Inflammatory macrophage (primary cell): ENCODE measurements around the gene CCNL1.

Source experiments
- DNase-seq, 2 donors: peaks; one replicate each; pipeline ENCODE4 v3.0.0-alpha.2; 2020 to 2022

The CCNL1 gene

DNA sequence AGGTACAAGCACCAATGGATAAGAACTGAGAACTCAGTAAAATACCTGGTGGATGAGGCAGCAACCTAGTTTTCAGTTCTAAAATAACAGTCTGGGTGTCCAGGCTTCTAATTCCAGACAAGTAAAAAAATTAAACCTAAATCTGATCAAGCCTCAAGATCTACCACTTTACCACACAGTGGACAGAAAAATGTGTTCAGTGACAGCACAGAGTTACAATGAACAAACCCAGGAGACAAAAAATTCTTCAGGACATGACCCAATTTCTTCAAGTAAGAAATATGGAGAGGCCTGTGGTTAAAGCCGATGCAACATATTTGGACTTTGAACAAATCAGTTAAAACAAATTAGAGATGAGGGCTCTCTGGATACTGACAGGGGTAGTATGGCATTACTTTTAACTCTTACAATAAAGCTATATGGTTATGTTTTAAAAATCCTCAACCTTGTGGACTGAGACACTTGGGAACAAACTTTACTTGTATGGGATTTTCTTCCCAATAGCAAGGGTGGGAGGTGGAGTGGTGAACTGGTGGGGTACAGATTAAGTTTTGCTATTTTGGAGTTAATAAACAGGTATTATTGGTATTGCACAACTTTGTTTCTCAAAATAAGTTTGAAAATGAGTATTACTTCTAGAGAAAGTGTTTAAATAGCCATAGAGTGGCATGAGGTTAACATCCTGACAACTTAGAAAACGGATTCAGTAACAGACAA is 14.2 kb downstream of the CCNL1 start:
- no peak for DNase-seq

DNA sequence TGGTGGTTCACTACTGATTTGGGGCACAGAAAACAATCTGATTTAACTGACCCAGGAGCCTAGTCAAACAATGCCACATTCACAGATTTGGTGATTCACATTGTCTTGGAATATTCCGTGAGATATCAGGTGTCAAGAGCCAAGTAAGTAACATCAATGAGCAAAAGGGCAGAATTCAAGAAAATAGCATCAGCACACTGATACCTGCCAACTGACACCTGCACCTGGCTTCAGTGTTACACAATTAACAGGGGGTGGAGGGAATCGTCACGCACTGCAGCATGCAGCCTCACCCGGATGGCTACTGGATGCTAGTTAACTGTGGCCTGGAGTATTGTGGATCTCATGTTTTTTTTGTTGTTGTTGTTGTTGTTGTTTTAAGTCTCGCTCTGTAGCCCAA is 17.6 kb downstream of the CCNL1 start:
- no peak for DNase-seq

DNA sequence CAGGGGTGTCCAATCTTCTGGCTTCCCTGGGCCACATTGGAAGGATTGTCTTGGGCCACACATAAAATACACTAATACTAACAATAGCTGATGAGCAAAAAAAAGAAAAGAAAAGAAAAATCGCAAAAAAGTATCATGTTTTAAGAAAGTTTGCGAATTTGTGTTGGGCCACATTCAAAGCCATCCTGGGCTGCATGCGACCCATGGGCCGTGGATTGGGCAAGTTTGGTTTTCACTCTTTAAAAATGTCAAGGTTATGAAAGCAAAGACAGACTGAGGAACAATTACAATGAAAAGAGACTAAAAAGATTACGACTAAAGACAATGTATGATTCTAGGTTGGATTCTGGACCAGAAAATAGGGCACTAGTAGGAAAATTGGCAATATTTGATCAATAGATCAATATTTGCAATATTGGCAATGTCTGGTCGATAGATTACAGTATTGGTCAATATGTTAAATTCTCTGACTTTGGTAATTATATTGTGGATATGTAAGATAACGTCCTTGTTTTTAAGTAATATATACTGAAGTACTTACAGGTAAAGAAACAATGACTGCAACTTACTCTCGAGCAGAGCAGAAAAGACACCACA is 19.9 kb downstream of the CCNL1 start:
- DNase-seq, result no peak

GRCh38 chr3:157136647-157137387 is 23.1 kb downstream of the CCNL1 start:
- DNase-seq, result peak; percentile 96 to 97

GRCh38 chr3:157135671-157136396 is 24.1 kb downstream of the CCNL1 start:
- peak in 1 of 2 donors; percentile 1 for DNase-seq

DNA sequence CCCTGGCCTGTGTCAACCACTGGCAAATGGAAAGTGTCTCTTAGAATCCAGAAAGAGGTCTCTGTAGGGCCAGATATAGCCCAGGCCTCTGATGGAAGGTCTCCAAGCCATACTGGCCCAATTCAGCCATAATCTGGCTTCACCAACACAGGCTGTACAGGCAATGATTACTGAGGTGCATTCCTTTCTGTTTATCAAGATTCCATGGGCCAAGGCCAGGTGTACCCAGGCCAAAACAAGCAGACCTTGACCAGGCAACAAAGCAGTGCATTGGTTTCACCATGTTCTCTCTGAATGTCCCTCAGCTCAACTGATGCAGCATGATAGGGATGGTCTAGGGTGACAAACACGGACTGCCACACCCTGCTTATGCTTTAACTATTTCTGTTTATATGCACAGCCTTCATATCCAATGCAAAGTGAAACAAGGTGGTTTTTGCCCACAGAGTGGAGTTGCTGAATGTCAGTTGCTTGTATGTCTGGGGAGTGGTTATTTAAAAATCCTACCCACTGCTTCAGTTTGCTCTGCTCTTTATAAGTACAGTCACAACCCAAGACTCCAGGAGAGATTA is 25.2 kb downstream of the CCNL1 start:
- no peak for DNase-seq

- DNase-seq, result no peak
Measured at GRCh38 chr3:157133434-157134320, 26.3 kb downstream of the CCNL1 start.

GRCh38 chr3:157132936-157133335 is 27.0 kb downstream of the CCNL1 start:
- peak; percentile 34 to 72 for DNase-seq

- DNase-seq, result no peak
Measured at GRCh38 chr3:157132341-157132740, 27.6 kb downstream of the CCNL1 start.

DNA sequence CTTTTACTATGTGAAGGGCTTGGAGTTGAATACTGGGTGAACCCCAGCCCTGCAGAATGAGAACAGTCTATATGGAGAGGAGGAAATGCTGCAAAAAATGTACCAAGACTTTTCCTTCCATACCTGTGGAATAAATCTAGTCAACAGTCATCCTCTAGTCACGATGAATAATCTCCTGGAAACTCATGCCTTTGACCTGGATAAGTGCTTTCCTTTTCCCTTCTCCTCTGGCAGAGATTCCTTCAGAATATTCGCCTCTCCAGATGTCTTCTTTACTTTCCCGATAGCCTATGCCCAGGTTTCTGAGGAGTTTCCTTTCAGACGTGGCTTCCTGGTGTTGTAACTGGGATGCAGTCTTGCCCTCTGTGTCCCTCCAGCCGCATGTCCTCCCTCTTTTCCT is 28.1 kb downstream of the CCNL1 start:
- no peak for DNase-seq

DNA sequence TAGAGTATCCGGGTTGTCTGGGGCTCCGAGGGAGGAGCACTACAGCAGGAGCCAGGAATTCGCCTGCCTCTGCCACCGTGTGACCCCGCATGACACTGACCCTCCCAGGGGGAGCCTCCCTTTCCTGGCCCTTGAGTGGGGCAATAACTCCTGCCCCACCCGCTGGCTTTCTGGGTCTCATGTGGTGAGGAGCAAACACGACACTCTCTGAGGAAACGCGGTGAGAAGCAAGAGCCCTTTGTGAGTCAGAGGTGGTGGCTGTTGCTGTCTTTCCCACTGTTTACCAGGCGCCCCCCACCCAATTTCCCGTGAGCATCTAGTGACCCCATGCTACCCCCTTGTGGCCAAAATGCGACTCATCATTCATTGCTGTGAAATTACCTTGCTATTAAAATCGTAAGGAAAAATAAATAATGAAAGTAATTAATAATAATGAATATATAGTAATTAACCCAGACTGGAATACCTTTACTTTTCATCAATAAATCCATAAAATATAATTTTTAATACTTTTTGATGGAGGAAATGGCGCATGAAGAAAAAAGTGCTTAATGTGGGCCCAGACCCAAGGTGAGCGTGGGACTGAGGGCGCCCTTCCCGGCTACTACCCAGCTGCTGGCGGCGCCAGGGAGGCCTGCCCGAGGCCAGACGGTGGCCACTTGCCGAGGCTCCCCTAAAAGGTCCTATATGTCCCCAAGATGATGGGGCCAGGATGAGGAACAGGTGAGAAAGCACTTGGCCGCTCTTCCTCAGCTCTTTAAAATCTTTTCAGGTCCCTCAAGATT is 29.3 kb downstream of the CCNL1 start:
- DNase-seq, result peak; percentile 69 to 82

DNA sequence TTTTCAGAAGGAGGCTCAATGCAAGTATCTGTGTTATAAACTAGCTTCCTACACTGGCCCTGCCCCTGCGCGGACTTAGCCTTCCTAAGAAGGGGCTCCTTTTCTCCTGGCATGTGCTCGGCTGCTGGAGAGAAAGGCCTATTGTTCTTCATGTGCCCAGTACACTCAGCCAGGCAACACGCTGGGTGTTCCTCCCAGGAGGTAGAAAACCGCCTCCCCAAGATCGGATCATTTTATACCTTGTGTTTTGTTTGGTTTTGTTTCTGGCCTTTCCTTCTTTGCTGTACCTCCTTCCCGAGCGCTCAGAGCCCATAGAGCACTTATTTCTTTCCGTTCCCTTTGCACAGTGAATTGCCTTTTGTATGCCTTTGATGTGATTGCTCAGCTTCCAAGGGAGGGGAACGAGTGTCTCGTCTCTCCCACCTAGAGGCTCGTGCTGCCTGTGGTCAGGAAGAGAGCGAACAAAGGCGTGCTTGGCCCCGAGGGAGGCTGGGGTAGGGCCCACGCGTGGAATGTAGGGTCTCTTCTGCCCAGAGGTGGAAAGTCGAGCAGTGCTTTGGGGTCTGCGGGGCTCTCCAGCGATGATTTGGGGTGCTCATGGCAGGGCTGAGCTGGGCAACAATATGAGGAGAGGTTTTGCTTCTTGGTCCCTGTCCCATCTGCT is 30.0 kb downstream of the CCNL1 start:
- DNase-seq, result no peak

DNA sequence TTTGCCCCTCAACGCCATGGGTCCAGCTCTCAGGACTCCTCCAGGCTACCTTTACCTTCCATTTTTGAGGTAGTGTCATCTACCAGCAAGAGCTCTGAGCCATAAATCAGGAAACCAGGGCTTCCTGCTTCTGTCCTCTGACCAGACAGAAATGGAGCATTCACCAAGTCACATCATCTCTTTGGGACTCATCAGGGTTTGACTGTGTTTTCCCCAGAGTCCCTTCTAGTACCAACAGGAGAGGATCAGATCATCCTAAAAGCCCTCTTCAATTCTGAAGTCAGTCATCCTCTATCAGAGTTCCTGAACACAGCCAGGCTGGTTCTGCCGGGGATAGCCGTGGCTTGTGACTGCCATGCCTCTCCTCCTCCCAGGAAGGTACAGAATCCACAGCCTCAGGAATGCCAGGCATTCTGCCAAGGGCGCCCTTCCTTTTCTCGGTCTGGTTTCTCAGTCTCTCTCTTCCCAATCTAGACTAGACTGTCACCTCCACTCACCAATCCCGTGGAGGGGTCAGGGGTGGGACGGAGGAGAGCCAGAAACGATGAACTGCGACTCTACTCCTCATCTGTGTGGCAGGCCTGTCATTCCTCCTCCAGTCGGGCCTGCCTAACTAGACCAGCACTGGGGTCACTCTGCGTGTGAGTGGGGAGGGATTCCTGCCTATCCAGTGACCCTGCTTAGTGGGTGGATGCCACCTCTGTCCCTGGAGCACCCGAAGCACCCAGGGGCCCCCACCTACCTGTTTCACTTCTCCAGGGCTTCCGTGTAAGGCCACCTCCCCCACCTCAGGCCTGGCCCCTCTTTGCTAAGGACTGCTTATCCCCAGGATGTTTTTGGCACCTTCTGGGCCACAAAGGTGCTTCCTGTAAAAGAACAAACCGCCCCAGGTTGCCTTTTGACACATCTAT is 30.9 kb downstream of the CCNL1 start:
- peak in 1 of 2 donors; percentile 50 for DNase-seq

- peak; percentile 93 to 97 for DNase-seq
Measured at GRCh38 chr3:157127831-157128767, 31.8 kb downstream of the CCNL1 start.

DNA sequence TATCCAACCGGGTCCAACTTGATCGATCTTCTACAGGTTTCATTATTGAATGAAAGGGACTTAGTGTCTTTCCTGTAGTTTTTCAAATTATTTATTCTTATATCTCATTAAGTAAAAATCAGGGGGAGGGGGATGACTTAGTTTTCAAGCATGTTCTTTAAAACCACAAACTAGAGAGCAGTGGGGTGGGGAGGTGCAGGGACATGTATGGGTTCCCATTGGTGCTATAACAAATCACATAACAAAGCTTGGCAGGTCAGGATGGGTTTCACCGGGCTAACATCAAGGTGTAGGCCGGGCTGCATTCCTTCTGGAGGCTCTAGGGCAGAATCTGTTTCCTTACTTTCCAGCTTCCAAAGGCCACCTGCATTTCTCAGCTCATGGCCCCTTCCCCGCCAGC is 32.7 kb downstream of the CCNL1 start:
- DNase-seq, result no peak

DNA sequence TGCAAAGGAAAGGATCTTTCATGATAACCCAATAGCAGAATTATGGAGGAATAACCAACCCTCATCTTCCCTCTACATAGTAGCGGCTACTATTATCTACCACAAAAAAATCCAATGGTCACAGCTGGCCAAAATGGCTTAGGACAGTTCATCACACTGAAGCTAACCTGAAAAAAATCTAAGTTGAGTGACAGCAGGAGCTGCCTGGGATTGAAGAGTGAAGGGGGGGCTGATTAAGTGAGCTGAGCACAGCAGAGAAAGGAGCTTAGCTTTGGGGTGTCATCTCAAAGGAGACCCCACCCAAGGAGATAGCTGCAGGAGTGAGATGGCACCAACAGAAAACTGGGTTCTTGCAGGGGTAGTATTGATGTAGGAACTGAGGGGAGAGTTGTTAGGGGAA is 33.6 kb downstream of the CCNL1 start:
- DNase-seq, result no peak

GRCh38 chr3:157125101-157125500 is 34.8 kb downstream of the CCNL1 start:
- no peak for DNase-seq

- DNase-seq, result no peak
Measured at GRCh38 chr3:157123621-157124020, 36.3 kb downstream of the CCNL1 start.
